Activated CD4-positive, alpha-beta T cell treated with anti-CD3 and anti-CD28 coated beads, Interleukin-10, Interleukin-2, amounts not matched to agents 100 ng/mL and 50 ng/mL, durations not matched to agents 16 hours and 8 hours (primary cell): ENCODE measurements around the gene C2CD4B.

Experiments used
- DNase-seq: peaks from one replicate; pipeline ENCODE4 v3.0.0-alpha.2; 2020

The C2CD4B gene

GRCh38 chr15:62147551-62147950 lies 17.5 kb downstream of the C2CD4B start:
- no peak for DNase-seq

GRCh38 chr15:62147149-62147548 lies 17.9 kb downstream of the C2CD4B start:
- no peak for DNase-seq

DNA sequence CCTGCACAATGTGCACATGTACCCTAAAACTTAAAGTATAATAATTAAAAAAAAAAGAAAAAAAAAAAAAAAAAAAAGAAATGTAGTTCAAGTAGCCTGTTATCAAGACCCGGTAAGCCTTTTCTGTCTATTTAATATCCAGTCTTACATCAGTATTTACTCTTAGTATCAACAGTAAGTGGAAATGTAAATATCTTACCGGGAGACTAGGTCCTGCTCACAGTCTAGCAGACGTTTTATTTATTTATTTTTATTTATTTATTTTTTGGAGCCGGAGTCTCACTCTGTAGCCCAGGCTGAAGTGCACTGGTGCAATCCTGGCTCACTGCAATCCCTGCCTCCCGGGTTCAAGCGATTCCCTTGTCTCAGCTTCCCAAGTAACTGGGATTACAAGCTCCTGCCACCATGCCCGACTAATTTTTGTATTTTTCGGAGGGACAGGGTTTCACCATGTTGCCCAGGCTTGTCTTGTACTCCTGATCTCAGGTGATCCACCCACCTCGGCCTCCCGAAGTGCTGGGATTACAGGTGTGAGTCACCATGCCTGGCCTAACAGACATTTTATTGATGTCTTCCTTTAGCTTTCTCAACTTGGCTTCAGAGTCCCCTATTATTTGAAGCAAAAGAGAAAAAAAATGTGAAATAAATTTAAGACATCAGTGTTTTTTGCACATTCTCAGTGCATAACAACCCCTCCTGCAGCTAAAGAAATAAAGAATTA lies 19.9 kb downstream of the C2CD4B start:
- DNase-seq: no peak

- DNase-seq: no peak
Observed at GRCh38 chr15:62142736-62143135, 22.3 kb downstream of the C2CD4B start.

- DNase-seq: no peak
Observed at GRCh38 chr15:62141643-62142588, 23.2 kb downstream of the C2CD4B start.

- DNase-seq: no peak
Observed at GRCh38 chr15:62141200-62141599, 23.9 kb downstream of the C2CD4B start.

- no peak for DNase-seq
Observed at GRCh38 chr15:62138124-62138523, 27.0 kb downstream of the C2CD4B start.

GRCh38 chr15:62136911-62137865 lies 27.9 kb downstream of the C2CD4B start:
- DNase-seq: no peak

- no peak for DNase-seq
Observed at GRCh38 chr15:62135532-62136134, 29.5 kb downstream of the C2CD4B start.

DNA sequence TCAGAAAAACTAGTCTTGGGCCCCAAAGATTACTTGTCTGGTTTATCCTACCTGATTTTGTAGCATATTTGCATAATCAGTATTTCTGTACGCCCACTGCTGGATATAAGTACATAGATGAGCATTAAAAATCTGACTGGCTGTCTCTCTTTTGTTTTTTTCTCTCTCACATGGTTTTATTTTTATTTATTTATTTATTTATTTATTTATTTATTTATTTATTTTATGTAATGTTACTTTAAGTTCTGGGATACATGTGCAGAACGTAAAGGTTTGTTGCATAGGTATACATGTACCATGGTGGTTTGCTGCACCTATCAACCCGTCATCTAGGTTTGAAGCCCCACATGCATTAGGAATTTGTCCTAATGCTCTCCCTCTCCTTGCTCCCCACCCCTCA lies 31.9 kb downstream of the C2CD4B start:
- DNase-seq: no peak

- DNase-seq: peak; percentile 18
Observed at GRCh38 chr15:62128916-62129315, 36.2 kb downstream of the C2CD4B start.

DNA sequence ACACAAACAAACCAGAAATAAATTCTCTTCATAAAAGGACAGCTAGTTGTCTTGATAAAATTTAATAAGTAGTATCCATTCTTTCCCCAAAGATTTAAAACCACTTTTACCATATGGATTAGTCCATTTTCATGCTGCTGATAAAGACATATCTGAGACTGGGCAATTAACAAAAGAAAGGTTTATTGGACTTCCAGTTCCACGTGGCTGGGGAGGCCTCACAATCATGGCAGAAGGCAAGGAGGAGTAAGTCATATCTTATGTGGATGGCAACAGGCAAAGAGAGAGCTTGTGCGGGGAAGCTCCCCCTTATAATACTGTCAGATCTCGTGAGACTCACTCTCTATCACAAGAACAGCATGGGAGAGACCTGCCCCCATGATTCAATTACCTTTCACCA lies 38.7 kb downstream of the C2CD4B start:
- DNase-seq: no peak

- DNase-seq: no peak
Observed at GRCh38 chr15:62125773-62126172, 39.3 kb downstream of the C2CD4B start.

DNA sequence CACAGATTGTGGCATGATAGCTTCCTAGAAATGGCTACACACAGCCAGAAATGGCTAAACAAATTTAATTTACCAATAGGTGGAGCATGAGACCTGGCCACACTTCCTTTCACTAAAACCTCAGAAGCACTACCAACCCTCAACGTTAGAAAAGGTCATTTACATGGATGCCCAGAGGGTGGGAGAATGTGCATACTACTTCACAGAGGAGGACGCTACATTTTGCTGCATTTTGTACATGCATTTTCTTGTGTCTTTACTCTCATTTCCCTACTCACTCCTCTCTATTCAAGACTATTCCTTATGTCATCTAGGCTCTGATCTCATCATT lies 40.1 kb downstream of the C2CD4B start:
- peak; percentile 16 for DNase-seq

DNA sequence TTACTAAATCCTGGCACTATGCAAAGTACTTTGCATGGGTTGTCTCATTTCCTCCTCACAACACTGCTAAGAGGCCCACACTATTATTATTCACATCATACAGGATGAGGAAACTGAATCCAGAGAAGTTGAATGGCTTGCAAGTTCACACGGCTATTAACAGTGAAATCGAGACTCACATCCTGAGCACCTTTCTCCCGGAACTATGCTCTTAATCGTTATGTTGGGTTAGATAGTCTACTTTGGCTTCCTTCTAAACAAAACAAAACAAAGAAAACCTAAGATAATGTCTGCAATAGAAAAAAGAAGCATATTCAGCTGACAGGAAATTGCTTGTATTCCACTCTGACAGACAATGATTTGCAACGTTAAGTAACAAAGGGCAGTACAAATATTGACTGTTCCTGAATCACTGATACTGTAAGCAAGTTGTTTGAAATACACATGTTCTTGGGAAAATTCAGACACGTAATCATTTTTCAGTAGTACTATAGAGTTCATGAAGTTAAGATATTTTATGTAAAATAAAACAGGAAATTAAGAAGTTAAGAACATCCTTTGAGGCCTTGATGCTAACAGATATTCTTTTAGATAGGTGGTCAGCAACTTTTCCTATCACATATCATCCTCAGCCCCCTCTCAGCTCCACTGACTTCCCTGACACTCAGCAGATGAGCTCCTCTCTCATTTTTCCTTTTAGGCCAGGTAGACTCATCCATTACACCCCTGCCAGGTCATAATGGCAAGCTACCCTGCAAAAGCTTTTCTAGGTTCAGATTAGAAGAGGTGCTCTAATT lies 40.7 kb downstream of the C2CD4B start:
- peak; percentile 39 for DNase-seq

- DNase-seq: peak; percentile 7
Observed at GRCh38 chr15:62122249-62122648, 42.8 kb downstream of the C2CD4B start.

DNA sequence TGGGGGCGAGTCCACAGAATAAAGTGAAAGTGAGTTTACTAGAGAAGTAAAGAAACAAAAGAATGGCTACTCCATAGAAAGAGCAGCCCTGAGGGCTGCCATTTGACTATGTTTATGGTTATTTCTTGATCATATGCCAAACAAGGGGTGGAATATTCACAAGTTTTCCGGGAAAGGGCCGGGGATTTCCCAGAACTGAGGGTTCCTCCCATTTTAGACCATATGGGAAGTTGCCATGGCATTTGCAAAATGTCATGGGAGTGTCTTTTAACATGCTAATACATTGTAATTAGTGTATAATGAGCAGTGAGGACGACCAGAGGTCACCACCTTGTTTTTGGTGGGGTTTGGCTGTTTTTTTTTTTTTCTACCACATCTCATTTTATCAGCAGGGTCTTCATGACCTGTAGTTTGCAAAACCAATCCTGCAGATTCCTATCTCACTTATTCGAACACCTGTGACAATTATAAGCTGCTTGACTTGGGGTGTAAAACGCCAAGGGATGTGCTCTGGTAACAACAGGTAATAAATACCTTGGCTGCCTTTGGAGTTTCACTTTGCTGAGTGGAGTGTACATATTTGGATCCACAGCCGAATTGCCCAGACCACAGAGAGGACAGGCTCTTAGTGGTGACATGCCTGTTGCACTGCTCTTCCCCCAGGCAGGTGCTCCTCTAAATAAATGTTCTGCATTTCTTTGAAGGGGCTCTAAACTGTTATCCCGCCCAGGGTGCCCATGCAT lies 43.6 kb downstream of the C2CD4B start:
- no peak for DNase-seq

DNA sequence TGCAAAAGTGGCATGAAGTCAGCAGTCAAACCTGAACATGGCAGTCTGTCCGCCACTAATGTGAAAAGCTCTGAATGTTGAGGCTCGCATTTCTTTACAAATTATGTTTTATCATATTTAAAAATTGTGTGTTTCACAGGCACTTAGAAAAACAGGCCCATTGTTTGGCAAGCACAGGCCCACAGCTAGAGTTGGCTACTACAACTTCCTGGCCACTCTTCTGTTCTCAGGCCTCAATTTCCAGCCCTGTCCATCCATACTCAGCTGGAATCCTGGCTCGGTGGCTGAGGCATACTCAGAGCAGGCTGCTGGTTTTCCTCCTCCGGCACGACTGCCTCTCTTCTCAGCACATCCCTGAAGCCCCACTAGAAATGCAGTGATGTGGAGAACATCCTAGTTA lies 44.3 kb downstream of the C2CD4B start:
- no peak for DNase-seq

DNA sequence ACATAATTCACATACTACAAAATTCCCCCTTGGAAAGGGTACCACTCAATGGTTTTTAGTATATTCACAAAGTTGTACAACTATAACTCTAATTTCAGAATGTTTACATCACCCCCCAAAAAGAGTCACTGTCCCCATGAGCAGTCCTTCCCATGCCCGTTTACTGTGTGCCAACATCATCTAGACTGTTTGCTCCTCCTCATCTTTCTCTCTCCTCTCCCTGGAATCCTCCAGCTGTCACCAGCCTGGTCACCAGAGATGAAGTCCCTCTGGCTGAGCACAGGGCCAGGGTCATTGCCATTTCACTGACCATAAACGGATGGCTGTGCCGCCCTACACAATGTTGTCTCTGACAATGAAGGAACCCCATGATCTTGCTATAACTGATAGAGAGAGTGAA lies 45.2 kb downstream of the C2CD4B start:
- no peak for DNase-seq

DNA sequence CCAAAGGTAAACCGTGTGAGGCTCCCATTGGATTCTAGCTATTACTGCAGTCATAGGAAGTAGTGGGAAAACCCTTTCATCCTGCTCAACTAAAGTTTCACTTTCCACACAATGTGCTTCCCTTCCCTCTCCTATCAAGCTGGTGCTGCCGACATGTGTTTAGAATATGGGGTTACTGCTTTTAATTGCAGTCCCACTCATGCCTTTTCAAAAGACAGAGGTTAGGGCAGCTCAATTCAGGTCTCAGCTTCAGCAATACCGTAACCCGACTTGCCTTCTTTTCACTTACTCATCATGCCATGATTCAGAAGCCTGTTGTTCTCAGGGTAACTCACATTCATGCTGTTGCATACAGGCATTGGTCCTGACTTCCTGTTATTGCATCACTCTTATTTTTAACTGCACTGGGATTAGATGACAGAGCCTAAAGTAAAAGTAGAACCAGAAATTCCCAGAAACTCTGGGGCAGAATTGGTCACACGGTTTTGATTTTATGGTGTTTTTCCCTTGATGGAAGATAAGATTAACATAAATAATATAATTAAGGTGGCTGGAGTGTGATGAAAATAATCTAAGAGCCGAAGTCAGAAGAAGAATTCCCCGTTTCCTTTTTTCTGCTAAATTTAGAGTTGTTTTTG lies 45.7 kb downstream of the C2CD4B start:
- DNase-seq: peak; percentile 84
